Measurements from ENCODE around the gene PIK3CB.
"Not testable (repeated sequence)": the region's sequence is repeated elsewhere in the genome, so short reads cannot be mapped to it uniquely, and the experiment has no call there.

The PIK3CB gene

GRCh38 chr3:138767498-138768104 lies 67.1 kb downstream of the PIK3CB start:
- no peak for FAIRE-seq
- no peak for DNase-seq (ENCODE audit: low spot score)

- FAIRE-seq (no peak), DNase-seq (ENCODE audit: low spot score) (no peak)
These were observed 73.7 kb downstream of the PIK3CB start for GRCh38 chr3:138761002-138761401.

GRCh38 chr3:138748190-138748589 lies 86.5 kb downstream of the PIK3CB start:
- DNase-seq (ENCODE audit: low spot score), result no peak
- FAIRE-seq, result no peak

GRCh38 chr3:138747225-138747624 lies 87.5 kb downstream of the PIK3CB start:
- FAIRE-seq (no peak), DNase-seq (ENCODE audit: low spot score) (no peak)

GRCh38 chr3:138740072-138740471 lies 94.7 kb downstream of the PIK3CB start:
- no peak for FAIRE-seq

GRCh38 chr3:138732456-138732855 lies 102.3 kb downstream of the PIK3CB start:
- DNase-seq (ENCODE audit: low spot score) (no peak), FAIRE-seq (no peak)

More at GRCh38 chr3:138740072-138740471, 94.7 kb downstream of the PIK3CB start:
- DNase-seq (ENCODE audit: low spot score), result no peak

GRCh38 chr3:138726946-138727730 lies 107.6 kb downstream of the PIK3CB start:
- FAIRE-seq, result no peak
- DNase-seq (ENCODE audit: low spot score), result no peak

GRCh38 chr3:138726042-138726441 lies 108.7 kb downstream of the PIK3CB start:
- FAIRE-seq; DNase-seq (ENCODE audit: low spot score): not testable (repeated sequence)

GRCh38 chr3:138725116-138725515 lies 109.6 kb downstream of the PIK3CB start:
- DNase-seq (ENCODE audit: low spot score) (no peak), FAIRE-seq (no peak)

GRCh38 chr3:138724443-138724842 lies 110.3 kb downstream of the PIK3CB start:
- no peak for FAIRE-seq
- no peak for DNase-seq (ENCODE audit: low spot score)

GRCh38 chr3:138718849-138719248 lies 115.9 kb downstream of the PIK3CB start:
- DNase-seq (ENCODE audit: low spot score), result no peak
- FAIRE-seq, result no peak

- FAIRE-seq (no peak), DNase-seq (ENCODE audit: low spot score) (no peak)
These were observed 117.4 kb downstream of the PIK3CB start for GRCh38 chr3:138717348-138717747.

- FAIRE-seq (no peak), DNase-seq (ENCODE audit: low spot score) (no peak)
These were observed 122.6 kb downstream of the PIK3CB start for GRCh38 chr3:138712086-138712485.

- DNase-seq (ENCODE audit: low spot score) (no peak), FAIRE-seq (no peak)
These were observed 129.1 kb downstream of the PIK3CB start for GRCh38 chr3:138705675-138706074.

GRCh38 chr3:138696666-138697370 lies 137.9 kb downstream of the PIK3CB start:
- no peak for FAIRE-seq

GRCh38 chr3:138694287-138695007 lies 140.3 kb downstream of the PIK3CB start:
- no peak for FAIRE-seq
- DNase-seq (ENCODE audit: low spot score), result peak; percentile 63

More at GRCh38 chr3:138696666-138697370, 137.9 kb downstream of the PIK3CB start:
- no peak for DNase-seq (ENCODE audit: low spot score)

GRCh38 chr3:138692152-138692551 lies 142.6 kb downstream of the PIK3CB start:
- no peak for FAIRE-seq
- no peak for DNase-seq (ENCODE audit: low spot score)

- FAIRE-seq (no peak), DNase-seq (ENCODE audit: low spot score) (no peak)
These were observed 143.4 kb downstream of the PIK3CB start for GRCh38 chr3:138691351-138691750.

GRCh38 chr3:138690036-138690435 lies 144.7 kb downstream of the PIK3CB start:
- FAIRE-seq (no peak), DNase-seq (ENCODE audit: low spot score) (no peak)

GRCh38 chr3:138688871-138689299 lies 145.8 kb downstream of the PIK3CB start:
- FAIRE-seq (no peak), DNase-seq (ENCODE audit: low spot score) (no peak)

GRCh38 chr3:138687236-138687635 lies 147.5 kb downstream of the PIK3CB start:
- DNase-seq (ENCODE audit: low spot score) (no peak), FAIRE-seq (no peak)
